K562 (cell line): Measurements from ENCODE around the gene PRMT3. TPM values are rescaled to one million over a fixed set of nuclear protein-coding genes. Genes with fewer than 3 reads are reported as not detected.

Experiments
- BMI1 ChIP-seq: fragments of 150-350 bp; IDR thresholded peaks from 2 replicates; pipeline ENCODE4 v1.6.1; 2014; ENCODE audit warnings: low read length
- CBFB ChIP-seq: sonication (generic); formaldehyde crosslinking; IDR thresholded peaks from 2 replicates; pipeline ENCODE4 v1.4.0; 2020; ENCODE audit warnings: mild to moderate bottlenecking, missing genetic modification reagents
- FOXA1 ChIP-seq: fragments of 450-650 bp; IDR thresholded peaks from 2 replicates; pipeline ENCODE4 v1.6.1; 2016; ENCODE audit warnings: mild to moderate bottlenecking, borderline replicate concordance
- GABPB2 ChIP-seq: fragments of 250-450 bp; sonication (Bioruptor Pico); conservative IDR thresholded peaks from 2 replicates; pipeline ENCODE4 v1.5.1; 2021; ENCODE audit warnings: mild to moderate bottlenecking
- HEY1 ChIP-seq: fragments of 250-450 bp; sonication (Bioruptor Pico); IDR thresholded peaks from 2 replicates; pipeline ENCODE4 v1.5.0; 2020; ENCODE audit warnings: mild to moderate bottlenecking, moderate library complexity, borderline replicate concordance
- LEF1 ChIP-seq: fragments of 450-650 bp; IDR thresholded peaks from 2 replicates; pipeline ENCODE4 v1.6.1; 2016; ENCODE audit warnings: mild to moderate bottlenecking
- MAFG ChIP-seq: fragments of 450-650 bp; conservative IDR thresholded peaks from 2 replicates; pipeline ENCODE4 v1.6.1; 2016; ENCODE audit warnings: missing genetic modification characterization, missing compliant biosample characterization
- MCM3 ChIP-seq: fragments of 450-650 bp; IDR thresholded peaks from 2 replicates; pipeline ENCODE4 v1.6.1; 2016
- RFX1 ChIP-seq: fragments of 450-650 bp; IDR thresholded peaks from 2 replicates; pipeline ENCODE4 v1.6.1; 2016; ENCODE audit warnings: mild to moderate bottlenecking, moderate library complexity
- TEAD2 ChIP-seq: fragments of 450-650 bp; IDR thresholded peaks from 2 replicates; pipeline ENCODE4 v1.6.1; 2016; ENCODE audit warnings: missing genetic modification characterization, control low read depth, missing compliant biosample characterization
- TEAD4 ChIP-seq, 2 experiments: sonication (generic) in 1 of 2; formaldehyde crosslinking in 1 of 2; IDR thresholded peaks; 2 replicates each; pipeline versions ENCODE4 v1.6.1 to v1.8.0; 2012 to 2022; ENCODE audit warnings: borderline replicate concordance in 1 of 2, inconsistent platforms in 1 of 2, low read length in 1 of 2, mild to moderate bottlenecking in 1 of 2, missing genetic modification reagents in 1 of 2
- WHSC1 ChIP-seq: IDR thresholded peaks from one replicate; pipeline ENCODE4 v1.6.1; 2012; ENCODE audit warnings: low read length, control low read depth, inconsistent platforms
- YY1 ChIP-seq, 3 experiments: IDR thresholded peaks; 2 replicates each; pipeline ENCODE4 v1.6.1; 2011; ENCODE audit warnings: low read length in 2 of 3, mild to moderate bottlenecking in 2 of 3, moderate library complexity in 2 of 3, borderline replicate concordance in 1 of 3, control low read depth in 1 of 3, low read depth in 1 of 3; ENCODE audit not compliant: insufficient read depth in 3 of 3, insufficient replicate concordance in 2 of 3, control insufficient read depth in 1 of 3, insufficient read length in 1 of 3; ENCODE audit errors: extremely low read depth in 1 of 3
- ZNF212 ChIP-seq: fragments of 450-650 bp; formaldehyde crosslinking; IDR thresholded peaks from 2 replicates; pipeline ENCODE4 v1.4.0; 2020; ENCODE audit warnings: mild to moderate bottlenecking
- ZNF239 ChIP-seq: fragments of 250-450 bp; sonication (Bioruptor Pico); IDR thresholded peaks from 2 replicates; pipeline ENCODE4 v1.4.0; 2020; ENCODE audit warnings: mild to moderate bottlenecking
- polyA plus RNA-seq, 8 experiments: library from polyadenylated mRNA; depleted of rRNA in 4 of 8; stranded (reverse) in 5 of 8; unstranded in 3 of 8; fragments of >200 nt; fragmentation: Nextera tagmentation in 2 of 8; fragmentation: Illumina TruSeq in 1 of 8; extraction: Ambion mirVana in 2 of 8; extraction: Trizol in 1 of 8; gene quantifications; 2 replicates each; pipeline versions ENCODE4 v1.2.1 to v1.2.3, GENCODE V29; 2011 to 2014; ENCODE audit warnings: inconsistent platforms in 1 of 8, missing spikeins in 1 of 8
- total RNA-seq, 7 experiments: library from RNA; depleted of rRNA in 6 of 7; stranded (reverse); fragments of >200 nt in 6 of 7; fragmentation: Illumina TruSeq in 2 of 7; extraction: Trizol in 2 of 7; gene quantifications; 2 replicates each; pipeline versions ENCODE4 v1.2.1 to v1.2.3, GENCODE V29; 2011 to 2021; ENCODE audit warnings: low replicate concordance in 1 of 7
- TF ChIP-seq, protein P1 (sequence below): fragments of 450-650 bp; IDR thresholded peaks from 2 replicates; pipeline ENCODE4 v1.6.1; 2016; ENCODE audit warnings: low read depth
- TF ChIP-seq, protein P2 (sequence below): fragments of 250-450 bp; sonication (Bioruptor Pico); IDR thresholded peaks from 2 replicates; pipeline ENCODE4 v1.5.0; 2020; ENCODE audit warnings: mild to moderate bottlenecking, borderline replicate concordance

The PRMT3 gene
- total and polyA plus RNA-seq, 9 of the 15 experiments (the other 6 are each of a cell fraction or from before 2014, with no cell fraction given) = 24.0 to 62.1 (median 44.7) TPM

DNA sequence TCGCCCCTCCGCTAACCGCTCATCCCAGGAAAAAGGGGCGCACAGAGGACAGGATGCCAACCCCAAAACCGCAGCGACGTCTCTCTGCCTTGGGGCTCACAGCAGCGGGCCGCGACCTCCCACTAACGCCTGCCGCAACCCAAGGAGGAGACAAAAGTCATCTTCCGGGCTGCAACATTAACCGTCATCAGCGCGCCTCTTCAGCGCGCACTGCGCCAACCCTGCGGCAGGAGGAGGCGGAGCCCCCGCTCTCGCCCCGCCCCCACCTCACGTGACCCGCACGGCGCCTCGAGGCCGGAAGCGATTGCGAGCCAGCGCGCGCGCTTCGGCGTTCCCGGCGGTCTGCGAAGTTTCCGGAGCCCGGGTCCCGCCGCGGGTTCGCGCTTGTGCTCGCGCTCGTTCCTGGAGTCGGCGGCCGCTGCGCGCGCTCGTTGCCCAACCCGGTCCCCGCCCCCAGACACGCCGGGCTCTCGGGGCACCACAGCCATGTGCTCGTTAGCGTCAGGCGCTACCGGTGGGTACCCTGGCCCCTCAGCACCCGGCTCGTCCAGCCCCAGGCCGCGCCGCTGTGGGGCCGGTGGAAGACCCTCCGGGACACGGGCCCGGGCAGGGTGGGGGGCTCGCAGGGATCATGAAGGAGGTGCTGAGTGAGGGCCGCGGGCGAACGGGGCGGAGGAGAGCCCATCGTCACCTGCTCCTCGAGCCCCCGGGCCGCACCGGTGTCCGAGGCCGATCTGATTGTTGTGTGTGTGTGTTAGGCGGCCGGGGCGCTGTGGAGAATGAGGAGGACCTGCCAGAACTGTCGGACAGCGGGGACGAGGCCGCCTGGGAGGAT is at the start of gene PRMT3 (continued):
- TF ChIP-seq, protein P1, sequence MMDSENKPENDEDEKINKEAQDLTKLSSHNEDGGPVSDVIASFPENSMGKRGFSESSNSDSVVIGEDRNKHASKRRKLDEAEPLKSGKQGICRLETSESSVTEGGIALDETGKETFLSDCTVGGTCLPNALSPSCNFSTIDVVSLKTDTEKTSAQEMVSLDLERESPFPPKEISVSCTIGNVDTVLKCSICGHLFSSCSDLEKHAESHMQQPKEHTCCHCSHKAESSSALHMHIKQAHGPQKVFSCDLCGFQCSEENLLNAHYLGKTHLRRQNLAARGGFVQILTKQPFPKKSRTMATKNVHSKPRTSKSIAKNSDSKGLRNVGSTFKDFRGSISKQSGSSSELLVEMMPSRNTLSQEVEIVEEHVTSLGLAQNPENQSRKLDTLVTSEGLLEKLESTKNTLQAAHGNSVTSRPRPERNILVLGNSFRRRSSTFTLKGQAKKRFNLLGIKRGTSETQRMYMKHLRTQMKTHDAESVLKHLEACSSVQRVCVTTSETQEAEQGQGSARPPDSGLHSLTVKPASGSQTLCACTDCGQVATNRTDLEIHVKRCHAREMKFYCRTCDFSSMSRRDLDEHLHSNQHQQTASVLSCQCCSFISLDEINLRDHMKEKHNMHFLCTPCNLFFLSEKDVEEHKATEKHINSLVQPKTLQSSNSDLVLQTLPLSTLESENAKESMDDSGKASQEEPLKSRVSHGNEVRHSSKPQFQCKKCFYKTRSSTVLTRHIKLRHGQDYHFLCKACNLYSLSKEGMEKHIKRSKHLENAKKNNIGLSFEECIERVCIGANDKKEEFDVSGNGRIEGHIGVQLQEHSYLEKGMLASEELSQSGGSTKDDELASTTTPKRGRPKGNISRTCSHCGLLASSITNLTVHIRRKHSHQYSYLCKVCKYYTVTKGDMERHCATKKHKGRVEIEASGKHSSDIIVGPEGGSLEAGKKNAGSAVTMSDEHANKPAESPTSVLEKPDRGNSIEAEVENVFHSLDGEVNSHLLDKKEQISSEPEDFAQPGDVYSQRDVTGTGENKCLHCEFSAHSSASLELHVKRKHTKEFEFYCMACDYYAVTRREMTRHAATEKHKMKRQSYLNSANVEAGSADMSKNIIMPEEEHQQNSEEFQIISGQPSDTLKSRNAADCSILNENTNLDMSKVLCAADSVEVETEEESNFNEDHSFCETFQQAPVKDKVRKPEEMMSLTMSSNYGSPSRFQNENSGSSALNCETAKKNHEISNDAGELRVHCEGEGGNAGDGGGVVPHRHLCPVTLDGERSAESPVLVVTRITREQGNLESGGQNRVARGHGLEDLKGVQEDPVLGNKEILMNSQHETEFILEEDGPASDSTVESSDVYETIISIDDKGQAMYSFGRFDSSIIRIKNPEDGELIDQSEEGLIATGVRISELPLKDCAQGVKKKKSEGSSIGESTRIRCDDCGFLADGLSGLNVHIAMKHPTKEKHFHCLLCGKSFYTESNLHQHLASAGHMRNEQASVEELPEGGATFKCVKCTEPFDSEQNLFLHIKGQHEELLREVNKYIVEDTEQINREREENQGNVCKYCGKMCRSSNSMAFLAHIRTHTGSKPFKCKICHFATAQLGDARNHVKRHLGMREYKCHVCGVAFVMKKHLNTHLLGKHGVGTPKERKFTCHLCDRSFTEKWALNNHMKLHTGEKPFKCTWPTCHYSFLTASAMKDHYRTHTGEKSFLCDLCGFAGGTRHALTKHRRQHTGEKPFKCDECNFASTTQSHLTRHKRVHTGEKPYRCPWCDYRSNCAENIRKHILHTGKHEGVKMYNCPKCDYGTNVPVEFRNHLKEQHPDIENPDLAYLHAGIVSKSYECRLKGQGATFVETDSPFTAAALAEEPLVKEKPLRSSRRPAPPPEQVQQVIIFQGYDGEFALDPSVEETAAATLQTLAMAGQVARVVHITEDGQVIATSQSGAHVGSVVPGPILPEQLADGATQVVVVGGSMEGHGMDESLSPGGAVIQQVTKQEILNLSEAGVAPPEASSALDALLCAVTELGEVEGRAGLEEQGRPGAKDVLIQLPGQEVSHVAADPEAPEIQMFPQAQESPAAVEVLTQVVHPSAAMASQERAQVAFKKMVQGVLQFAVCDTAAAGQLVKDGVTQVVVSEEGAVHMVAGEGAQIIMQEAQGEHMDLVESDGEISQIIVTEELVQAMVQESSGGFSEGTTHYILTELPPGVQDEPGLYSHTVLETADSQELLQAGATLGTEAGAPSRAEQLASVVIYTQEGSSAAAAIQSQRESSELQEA = 0 out of 2 replicates have a peak, but pooled peaks have one; percentile 24
- TF ChIP-seq RFX1 (no peak), GABPB2 (CRISPR knock-in tag) (no peak), HEY1 (no peak), FOXA1 (no peak), YY1 (IDR thresholded peaks at IDR 0.05; ENCODE audit: borderline replicate concordance in 1 of 3, control insufficient read depth in 1 of 3, extremely low read depth in 1 of 3, insufficient read depth in 3 of 3, insufficient read length in 1 of 3, insufficient replicate concordance in 2 of 3, low read depth in 1 of 3, low read length in 2 of 3) (peak in 1 of 3 experiments; percentile 18), TEAD2 (tag) (no peak), TEAD4 (IDR thresholded peaks at IDR 0.05; ENCODE audit: low read length) (no peak), TEAD4 (CRISPR knock-in tag; IDR thresholded peaks at IDR 0.05; ENCODE audit: borderline replicate concordance) (0 out of 2 replicates have a peak, but pooled peaks have one; percentile 55), MCM3 (no peak), ZNF212 (CRISPR knock-in tag) (0 out of 2 replicates have a peak, but pooled peaks have one; percentile 80), ZNF239 (CRISPR knock-in tag) (0 out of 2 replicates have a peak, but pooled peaks have one; percentile 15), CBFB (CRISPR knock-in tag) (peak; percentile 37; the same call in 1 of the 2 replicates), MAFG (tag) (no peak), LEF1 (no peak; the same call in 1 of the 2 replicates), BMI1 (no peak), WHSC1 (no peak)
- TF ChIP-seq, protein P2, sequence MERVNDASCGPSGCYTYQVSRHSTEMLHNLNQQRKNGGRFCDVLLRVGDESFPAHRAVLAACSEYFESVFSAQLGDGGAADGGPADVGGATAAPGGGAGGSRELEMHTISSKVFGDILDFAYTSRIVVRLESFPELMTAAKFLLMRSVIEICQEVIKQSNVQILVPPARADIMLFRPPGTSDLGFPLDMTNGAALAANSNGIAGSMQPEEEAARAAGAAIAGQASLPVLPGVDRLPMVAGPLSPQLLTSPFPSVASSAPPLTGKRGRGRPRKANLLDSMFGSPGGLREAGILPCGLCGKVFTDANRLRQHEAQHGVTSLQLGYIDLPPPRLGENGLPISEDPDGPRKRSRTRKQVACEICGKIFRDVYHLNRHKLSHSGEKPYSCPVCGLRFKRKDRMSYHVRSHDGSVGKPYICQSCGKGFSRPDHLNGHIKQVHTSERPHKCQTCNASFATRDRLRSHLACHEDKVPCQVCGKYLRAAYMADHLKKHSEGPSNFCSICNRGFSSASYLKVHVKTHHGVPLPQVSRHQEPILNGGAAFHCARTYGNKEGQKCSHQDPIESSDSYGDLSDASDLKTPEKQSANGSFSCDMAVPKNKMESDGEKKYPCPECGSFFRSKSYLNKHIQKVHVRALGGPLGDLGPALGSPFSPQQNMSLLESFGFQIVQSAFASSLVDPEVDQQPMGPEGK = no peak
